ENCODE data around the gene CELA1. TPM values are rescaled to one million over a fixed set of nuclear protein-coding genes. Genes with fewer than 3 reads are reported as not detected.

The CELA1 gene
- total RNA-seq, 2 experiments from 2014 or later = 0.85 to 1.2 TPM

DNA sequence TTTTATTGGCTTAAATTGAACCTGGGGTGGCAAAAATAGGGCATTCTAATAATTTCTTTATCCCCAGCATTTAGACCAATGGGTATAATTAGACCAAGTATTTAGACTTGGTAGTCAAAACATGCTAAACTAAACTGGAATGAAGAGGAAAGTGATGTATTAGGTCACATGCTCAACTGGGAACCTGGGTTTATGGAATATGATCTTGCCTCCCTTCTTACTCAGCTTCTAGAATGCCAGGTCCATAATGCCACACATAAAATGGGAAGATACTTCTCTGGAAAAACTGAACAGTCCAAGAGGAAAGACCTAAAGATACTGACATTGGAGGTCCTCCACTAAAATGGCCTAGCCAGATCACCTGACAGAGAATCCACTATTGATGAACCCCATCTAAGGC is 16.3 kb downstream of the CELA1 start:
- POLR2A ChIA-PET = interaction anchor here (0.6 to 3.8 kb wide), 7 partner anchors 11 to 112 kb away, joined by 3 to 53 read pairs (median 5); partner anchors contain the start of gene DAZAP2
- H3K27ac ChIP-seq (ENCODE audit: low read depth in 1 of 2, low read length in 2 of 2) = peak overlapping the region; percentile 60 to 62
- CTCF ChIA-PET = interaction anchor here (1.0 to 1.4 kb wide), 3 partner anchors 11 to 112 kb away, joined by 3 to 6 read pairs (median 3); partner anchors contain the start of gene POU6F1

DNA sequence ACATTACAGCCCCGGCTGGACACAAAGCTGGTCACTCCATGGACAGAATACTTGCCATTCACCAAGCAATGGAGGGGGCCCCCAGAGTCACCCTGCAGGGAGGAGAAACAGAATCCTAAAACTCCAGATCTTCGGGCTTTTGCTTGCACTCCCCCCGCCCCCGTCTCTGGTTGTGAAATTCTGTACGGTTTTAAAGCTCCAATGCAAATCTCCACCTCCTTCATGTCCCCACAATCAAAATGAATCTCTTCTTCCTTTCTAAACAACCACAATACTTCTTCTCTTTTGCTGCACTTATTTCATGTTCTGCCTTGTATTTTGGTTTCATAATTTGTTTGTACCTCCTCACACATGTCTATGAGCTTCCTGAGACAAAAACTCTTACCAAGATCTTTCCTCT is 16.7 kb downstream of the CELA1 start:
- Mint-ChIP-seq H3K27ac (peak overlapping the region; percentile 87), H3K27me3 (no peaks in the 10 kb centered on the region), H3K4me1 (ENCODE audit: low read depth) (peaks cover 69% of the 10 kb centered on the region), H3K9me3 (no peaks in the 10 kb centered on the region), H3K36me3 (ENCODE audit: low read depth) (no peaks in the 10 kb centered on the region), H3K4me3 (peak overlapping the region; percentile 76)
- CTCF ChIA-PET = interaction anchor here (1.0 to 1.4 kb wide), 3 partner anchors 11 to 112 kb away, joined by 3 to 6 read pairs (median 3); partner anchors contain the start of gene POU6F1
- Histone ChIP-seq H3K9me3 (ENCODE audit: control insufficient read depth in 1 of 2, insufficient read depth in 1 of 2, low read length in 2 of 2) (no peaks in the 10 kb centered on the region), H3K36me3 (ENCODE audit: insufficient read depth, low read length) (no peaks in the 10 kb centered on the region), H3K27me3 (ENCODE audit: control insufficient read depth in 1 of 2, insufficient read depth in 2 of 2, low read length in 2 of 2) (no peaks in the 10 kb centered on the region), H3K4me1 (ENCODE audit: insufficient read depth, low read length) (peaks cover 60% of the 10 kb centered on the region), H3K27ac (ENCODE audit: low read depth in 1 of 2, low read length in 2 of 2) (peak overlapping the region; percentile 60 to 62), H3K4me3 (ENCODE audit: low read length) (peak overlapping the region; percentile 31)
- TF ChIP-seq, protein P1, sequence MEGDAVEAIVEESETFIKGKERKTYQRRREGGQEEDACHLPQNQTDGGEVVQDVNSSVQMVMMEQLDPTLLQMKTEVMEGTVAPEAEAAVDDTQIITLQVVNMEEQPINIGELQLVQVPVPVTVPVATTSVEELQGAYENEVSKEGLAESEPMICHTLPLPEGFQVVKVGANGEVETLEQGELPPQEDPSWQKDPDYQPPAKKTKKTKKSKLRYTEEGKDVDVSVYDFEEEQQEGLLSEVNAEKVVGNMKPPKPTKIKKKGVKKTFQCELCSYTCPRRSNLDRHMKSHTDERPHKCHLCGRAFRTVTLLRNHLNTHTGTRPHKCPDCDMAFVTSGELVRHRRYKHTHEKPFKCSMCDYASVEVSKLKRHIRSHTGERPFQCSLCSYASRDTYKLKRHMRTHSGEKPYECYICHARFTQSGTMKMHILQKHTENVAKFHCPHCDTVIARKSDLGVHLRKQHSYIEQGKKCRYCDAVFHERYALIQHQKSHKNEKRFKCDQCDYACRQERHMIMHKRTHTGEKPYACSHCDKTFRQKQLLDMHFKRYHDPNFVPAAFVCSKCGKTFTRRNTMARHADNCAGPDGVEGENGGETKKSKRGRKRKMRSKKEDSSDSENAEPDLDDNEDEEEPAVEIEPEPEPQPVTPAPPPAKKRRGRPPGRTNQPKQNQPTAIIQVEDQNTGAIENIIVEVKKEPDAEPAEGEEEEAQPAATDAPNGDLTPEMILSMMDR (IDR thresholded peaks at IDR 0.05) = no peak
- intact Hi-C loops (cut with DNase I, micrococcal nuclease) = no loop called here
- ATAC-seq (ENCODE audit: poor library complexity) (peak; percentile 34), DNase-seq (peak in 3 of 14 experiments; percentile 36 to 38 (median 37))
- POLR2A ChIA-PET = interaction anchor here (0.6 to 3.8 kb wide), 8 partner anchors 10 to 111 kb away, joined by 3 to 53 read pairs (median 5); partner anchors contain the start of gene DAZAP2

More for the DNA sequence above, 16.3 kb downstream of the CELA1 start:
- H3K9me3 ChIP-seq (ENCODE audit: control insufficient read depth in 1 of 2, insufficient read depth in 1 of 2, low read length in 2 of 2) = no peaks in the 10 kb centered on the region
- Mint-ChIP-seq H3K27ac (peak overlapping the region; percentile 87), H3K27me3 (no peaks in the 10 kb centered on the region), H3K4me1 (ENCODE audit: low read depth) (peaks cover 66% of the 10 kb centered on the region), H3K4me3 (peak overlapping the region; percentile 76), H3K9me3 (no peaks in the 10 kb centered on the region), H3K36me3 (ENCODE audit: low read depth) (no peaks in the 10 kb centered on the region)
- ATAC-seq (ENCODE audit: poor library complexity) = no peak
- H3K4me1 ChIP-seq (ENCODE audit: insufficient read depth, low read length) = peaks cover 56% of the 10 kb centered on the region
- no peak overlapping the region for H3K4me3 ChIP-seq (ENCODE audit: low read length)
- TF ChIP-seq, protein P1 (IDR thresholded peaks at IDR 0.05) = no peak
- no peaks in the 10 kb centered on the region for H3K27me3 ChIP-seq (ENCODE audit: control insufficient read depth in 1 of 2, insufficient read depth in 2 of 2, low read length in 2 of 2)
- H3K36me3 ChIP-seq (ENCODE audit: insufficient read depth, low read length) = no peaks in the 10 kb centered on the region
- no peak for DNase-seq
- intact Hi-C loops (cut with DNase I, micrococcal nuclease) = no loop called here

DNA sequence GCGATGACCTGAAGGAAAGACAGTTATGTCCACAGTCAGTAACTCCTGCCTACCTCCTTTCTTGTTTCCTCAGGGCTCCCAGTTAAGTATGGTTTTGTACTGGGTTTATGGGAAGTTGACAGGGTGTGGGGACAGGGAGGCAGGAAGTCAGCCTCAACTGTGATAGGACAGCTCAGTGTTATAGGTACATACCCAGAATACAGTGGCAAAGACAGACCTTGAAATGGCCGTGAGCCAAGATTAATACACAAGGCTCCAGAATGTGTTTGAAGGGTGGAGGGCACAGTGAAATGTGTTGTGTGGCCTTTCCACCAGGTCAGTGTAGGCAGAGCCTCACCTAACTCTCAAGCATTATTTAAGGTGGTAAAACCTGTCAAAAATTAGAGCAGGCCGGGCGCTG is 17.9 kb downstream of the CELA1 start:
- Histone ChIP-seq H3K4me1 (ENCODE audit: insufficient read depth, low read length) (peaks cover 71% of the 10 kb centered on the region), H3K27me3 (ENCODE audit: control insufficient read depth in 1 of 2, insufficient read depth in 2 of 2, low read length in 2 of 2) (no peaks in the 10 kb centered on the region), H3K27ac (ENCODE audit: low read depth in 1 of 2, low read length in 2 of 2) (peak overlapping the region; percentile 36 to 62), H3K4me3 (ENCODE audit: low read length) (no peak overlapping the region), H3K36me3 (ENCODE audit: insufficient read depth, low read length) (no peaks in the 10 kb centered on the region), H3K9me3 (ENCODE audit: control insufficient read depth in 1 of 2, insufficient read depth in 1 of 2, low read length in 2 of 2) (peaks cover 0 to 5% of the 10 kb centered on the region in 2 experiments)
- H3K27ac Mint-ChIP-seq = peak overlapping the region; percentile 87
- CTCF ChIA-PET = no interaction called here
- POLR2A ChIA-PET = interaction anchor here (2.7 kb wide), 1 partner anchor 10 kb away, joined by 13 read pairs; no protein-coding TSS in a partner anchor
- intact Hi-C loops (cut with DNase I, micrococcal nuclease) = no loop called here
- TF ChIP-seq, protein P1 (IDR thresholded peaks at IDR 0.05) = no peak
- DNase-seq (peak in 2 of 14 experiments; percentile 22 to 26), ATAC-seq (ENCODE audit: poor library complexity) (no peak)
- H3K27me3 Mint-ChIP-seq = no peaks in the 10 kb centered on the region
- H3K9me3 Mint-ChIP-seq = no peaks in the 10 kb centered on the region
- peak overlapping the region; percentile 65 for H3K4me3 Mint-ChIP-seq
- H3K4me1 Mint-ChIP-seq (ENCODE audit: low read depth) = peaks cover 64% of the 10 kb centered on the region
- H3K36me3 Mint-ChIP-seq (ENCODE audit: low read depth) = peaks cover 2% of the 10 kb centered on the region
